Measurements from ENCODE around the gene TFCP2.

TFCP2 gene

GRCh38 chr12:51181558-51181957 lies 8.6 kb upstream of the TFCP2 start:
- no CpG with 5 or more reads among the region's 5 CpGs for WGBS (ENCODE audit: extremely low coverage, insufficient coverage, low lambda C conversion rate)
- Histone ChIP-seq H3K27me3 (ENCODE audit: insufficient read depth, low read length, poor library complexity) (no peaks in the 10 kb centered on the region), H3K27ac (ENCODE audit: low read depth, low read length) (no peak overlapping the region), H3K4me1 (ENCODE audit: control insufficient read depth, low read depth, low read length) (no peaks in the 10 kb centered on the region), H3K4me2 (ENCODE audit: low read length) (no peak overlapping the region), H2AK5ac (ENCODE audit: low read length) (no peak overlapping the region), H3K56ac (ENCODE audit: low read length) (no peak overlapping the region), H2BK15ac (replicated peaks; ENCODE audit: low read depth) (no peak overlapping the region), H4K5ac (ENCODE audit: low read length) (no peak overlapping the region), H3K36me3 (ENCODE audit: control insufficient read depth, insufficient read depth, low read length) (no peaks in the 10 kb centered on the region), H3K23ac (ENCODE audit: low read length) (no peak overlapping the region), H3K9ac (ENCODE audit: low read length) (no peak overlapping the region), H3K79me2 (ENCODE audit: control insufficient read depth, insufficient read depth, low read length) (no peaks in the 10 kb centered on the region), H3K79me1 (ENCODE audit: low read length) (no peaks in the 10 kb centered on the region), H3K4ac (ENCODE audit: low read depth, low read length) (no peak overlapping the region), H4K8ac (ENCODE audit: low read depth, low read length) (no peak overlapping the region), H3K18ac (ENCODE audit: low read length) (no peak overlapping the region), H2BK5ac (ENCODE audit: low read length) (no peak overlapping the region), H3K4me3 (ENCODE audit: low read length) (no peak overlapping the region), H2BK120ac (ENCODE audit: low read depth, low read length) (no peak overlapping the region)
- no peak for DNase-seq

DNA sequence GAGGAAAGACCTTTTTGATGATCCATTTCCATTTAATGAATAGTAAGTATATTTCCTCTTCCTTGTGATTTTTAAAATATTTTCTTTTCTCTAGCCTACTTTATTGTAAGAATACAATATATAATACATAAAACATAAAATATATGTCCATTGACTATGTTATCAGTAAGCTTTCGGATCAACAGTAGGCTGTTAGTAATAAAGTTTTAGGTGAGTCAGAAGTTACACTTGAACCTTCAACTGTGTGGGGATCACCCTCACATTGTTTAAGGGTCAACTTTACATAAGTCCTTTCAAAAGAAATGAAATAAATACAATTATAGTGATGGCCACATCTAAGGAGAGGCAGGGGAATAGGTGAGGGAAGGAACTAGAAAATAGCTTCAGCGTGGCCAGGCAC lies 5.0 kb upstream of the TFCP2 start:
- no peak for DNase-seq
- Histone ChIP-seq H3K4ac (ENCODE audit: low read depth, low read length) (no peak overlapping the region), H3K27ac (ENCODE audit: low read depth, low read length) (no peak overlapping the region), H3K27me3 (ENCODE audit: insufficient read depth, low read length, poor library complexity) (no peaks in the 10 kb centered on the region), H3K4me2 (ENCODE audit: low read length) (no peak overlapping the region), H2BK15ac (replicated peaks; ENCODE audit: low read depth) (no peak overlapping the region), H2BK120ac (ENCODE audit: low read depth, low read length) (no peak overlapping the region), H2BK5ac (ENCODE audit: low read length) (no peak overlapping the region), H3K4me3 (ENCODE audit: low read length) (no peak overlapping the region), H3K9ac (ENCODE audit: low read length) (no peak overlapping the region), H3K23ac (ENCODE audit: low read length) (no peak overlapping the region), H3K18ac (ENCODE audit: low read length) (no peak overlapping the region), H3K56ac (ENCODE audit: low read length) (no peak overlapping the region), H3K79me2 (ENCODE audit: control insufficient read depth, insufficient read depth, low read length) (no peaks in the 10 kb centered on the region), H4K8ac (ENCODE audit: low read depth, low read length) (no peak overlapping the region), H3K36me3 (ENCODE audit: control insufficient read depth, insufficient read depth, low read length) (no peaks in the 10 kb centered on the region), H2AK5ac (ENCODE audit: low read length) (no peak overlapping the region), H3K79me1 (ENCODE audit: low read length) (no peaks in the 10 kb centered on the region), H3K4me1 (ENCODE audit: control insufficient read depth, low read depth, low read length) (no peaks in the 10 kb centered on the region), H4K5ac (ENCODE audit: low read length) (no peak overlapping the region)
- no CpG with 5 or more reads among the region's 2 CpGs for WGBS (ENCODE audit: extremely low coverage, insufficient coverage, low lambda C conversion rate)

DNA sequence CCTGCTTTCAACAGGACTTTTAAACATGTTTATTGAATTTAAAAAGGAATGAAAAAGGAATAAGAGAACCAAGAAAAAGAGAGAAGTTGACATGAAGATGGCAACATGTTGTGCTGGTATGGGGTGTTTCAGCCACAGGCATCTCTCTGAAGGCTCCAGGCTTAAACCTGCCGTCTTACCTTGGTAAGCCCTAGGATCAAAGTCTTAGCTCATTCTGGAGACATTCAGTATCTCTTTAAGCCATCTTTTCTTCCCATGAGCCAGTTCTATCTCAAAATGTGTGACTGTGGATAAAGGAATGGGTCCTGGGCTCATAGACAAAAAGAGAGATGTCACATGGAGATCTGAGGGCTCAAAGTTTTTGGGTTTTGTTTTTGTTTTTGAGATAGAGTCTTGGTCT lies 1.6 kb upstream of the TFCP2 start:
- no peak overlapping the region for H2BK5ac ChIP-seq (ENCODE audit: low read length)
- H2AK5ac ChIP-seq (ENCODE audit: low read length), result no peak overlapping the region
- no peaks in the 10 kb centered on the region for H3K36me3 ChIP-seq (ENCODE audit: control insufficient read depth, insufficient read depth, low read length)
- H3K27me3 ChIP-seq (ENCODE audit: insufficient read depth, low read length, poor library complexity), result no peaks in the 10 kb centered on the region
- no peak overlapping the region for H3K18ac ChIP-seq (ENCODE audit: low read length)
- DNase-seq, result peak; percentile 22
- peaks cover 23% of the 10 kb centered on the region for H3K79me2 ChIP-seq (ENCODE audit: control insufficient read depth, insufficient read depth, low read length)
- H4K5ac ChIP-seq (ENCODE audit: low read length), result no peak overlapping the region
- no peak overlapping the region for H3K27ac ChIP-seq (ENCODE audit: low read depth, low read length)
- H4K8ac ChIP-seq (ENCODE audit: low read depth, low read length), result no peak overlapping the region
- WGBS (ENCODE audit: extremely low coverage, insufficient coverage, low lambda C conversion rate), result no CpG with 5 or more reads among the region's 1 CpG
- H2BK120ac ChIP-seq (ENCODE audit: low read depth, low read length), result no peak overlapping the region
- no peak overlapping the region for H3K23ac ChIP-seq (ENCODE audit: low read length)
- no peak overlapping the region for H3K4me2 ChIP-seq (ENCODE audit: low read length)
- H3K4ac ChIP-seq (ENCODE audit: low read depth, low read length), result no peak overlapping the region
- no peak overlapping the region for H2BK15ac ChIP-seq (replicated peaks; ENCODE audit: low read depth)
- H3K4me3 ChIP-seq (ENCODE audit: low read length), result no peak overlapping the region
- H3K79me1 ChIP-seq (ENCODE audit: low read length), result no peaks in the 10 kb centered on the region
- H3K9ac ChIP-seq (ENCODE audit: low read length), result no peak overlapping the region
- H3K4me1 ChIP-seq (ENCODE audit: control insufficient read depth, low read depth, low read length), result no peaks in the 10 kb centered on the region
- no peak overlapping the region for H3K56ac ChIP-seq (ENCODE audit: low read length)

DNA sequence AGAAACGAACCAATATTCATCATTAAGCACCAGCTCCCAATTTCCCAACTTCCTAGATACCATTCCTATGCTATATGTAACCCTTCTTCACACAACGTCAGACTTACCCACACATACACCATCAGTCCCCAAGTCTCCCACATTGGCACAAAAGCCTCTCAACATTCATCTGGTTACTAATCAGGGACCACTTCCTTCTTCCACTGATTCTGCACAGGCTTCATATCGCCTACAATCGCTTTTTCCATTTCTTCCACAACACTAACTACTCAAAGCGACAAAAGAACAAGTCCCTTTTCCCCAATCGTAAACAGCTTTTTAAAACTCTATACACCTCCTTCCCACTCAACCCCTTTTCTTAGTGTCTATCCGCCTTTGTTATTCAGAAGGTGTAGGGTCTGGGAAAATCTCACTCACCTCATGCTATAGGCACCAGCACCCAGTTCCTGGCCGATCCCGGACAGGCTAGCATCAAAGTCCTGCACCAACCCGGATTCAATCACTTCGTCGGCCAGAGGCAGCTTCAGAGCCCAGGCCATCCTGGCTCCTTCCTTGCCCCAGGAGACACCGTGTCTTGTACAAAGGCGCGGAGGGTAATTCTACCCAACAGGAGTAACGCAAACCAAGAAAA lies 936 bp downstream of the TFCP2 start:
- H3K27me3 ChIP-seq (ENCODE audit: insufficient read depth, low read length, poor library complexity), result no peaks in the 10 kb centered on the region
- no peaks in the 10 kb centered on the region for H3K4me1 ChIP-seq (ENCODE audit: control insufficient read depth, low read depth, low read length)
- peak overlapping the region; percentile 30 for H3K27ac ChIP-seq (ENCODE audit: low read depth, low read length)
- peak; percentile 49 for DNase-seq
- H3K23ac ChIP-seq (ENCODE audit: low read length), result no peak overlapping the region
- H2BK5ac ChIP-seq (ENCODE audit: low read length), result no peak overlapping the region
- no peak overlapping the region for H2AK5ac ChIP-seq (ENCODE audit: low read length)
- no peak overlapping the region for H4K5ac ChIP-seq (ENCODE audit: low read length)
- H3K79me1 ChIP-seq (ENCODE audit: low read length), result peaks cover 2% of the 10 kb centered on the region
- H3K36me3 ChIP-seq (ENCODE audit: control insufficient read depth, insufficient read depth, low read length), result no peaks in the 10 kb centered on the region
- peak overlapping the region; percentile 69 for H3K4me3 ChIP-seq (ENCODE audit: low read length)
- peak overlapping the region; percentile 94 for H3K56ac ChIP-seq (ENCODE audit: low read length)
- no peak overlapping the region for H3K4ac ChIP-seq (ENCODE audit: low read depth, low read length)
- no peak overlapping the region for H4K8ac ChIP-seq (ENCODE audit: low read depth, low read length)
- H3K79me2 ChIP-seq (ENCODE audit: control insufficient read depth, insufficient read depth, low read length), result peaks cover 40% of the 10 kb centered on the region
- peak overlapping the region; percentile 82 for H3K18ac ChIP-seq (ENCODE audit: low read length)
- no CpG with 5 or more reads among the region's 16 CpGs for WGBS (ENCODE audit: extremely low coverage, insufficient coverage, low lambda C conversion rate)
- no peak overlapping the region for H2BK15ac ChIP-seq (replicated peaks; ENCODE audit: low read depth)
- H3K9ac ChIP-seq (ENCODE audit: low read length), result peak overlapping the region; percentile 77
- H2BK120ac ChIP-seq (ENCODE audit: low read depth, low read length), result no peak overlapping the region
- peak overlapping the region; percentile 66 for H3K4me2 ChIP-seq (ENCODE audit: low read length)

GRCh38 chr12:51163795-51164194 lies 9.1 kb downstream of the TFCP2 start:
- Histone ChIP-seq H3K79me2 (ENCODE audit: control insufficient read depth, insufficient read depth, low read length) (peaks cover 45% of the 10 kb centered on the region), H3K36me3 (ENCODE audit: control insufficient read depth, insufficient read depth, low read length) (no peaks in the 10 kb centered on the region), H3K27me3 (ENCODE audit: insufficient read depth, low read length, poor library complexity) (no peaks in the 10 kb centered on the region), H3K9ac (ENCODE audit: low read length) (no peak overlapping the region), H4K5ac (ENCODE audit: low read length) (no peak overlapping the region), H4K8ac (ENCODE audit: low read depth, low read length) (no peak overlapping the region), H2BK120ac (ENCODE audit: low read depth, low read length) (no peak overlapping the region), H3K23ac (ENCODE audit: low read length) (no peak overlapping the region), H3K79me1 (ENCODE audit: low read length) (peaks cover 9% of the 10 kb centered on the region), H3K4me2 (ENCODE audit: low read length) (no peak overlapping the region), H3K4me3 (ENCODE audit: low read length) (no peak overlapping the region), H2BK15ac (replicated peaks; ENCODE audit: low read depth) (no peak overlapping the region), H3K4ac (ENCODE audit: low read depth, low read length) (no peak overlapping the region), H3K4me1 (ENCODE audit: control insufficient read depth, low read depth, low read length) (no peaks in the 10 kb centered on the region), H2BK5ac (ENCODE audit: low read length) (no peak overlapping the region), H3K18ac (ENCODE audit: low read length) (no peak overlapping the region), H2AK5ac (ENCODE audit: low read length) (no peak overlapping the region), H3K27ac (ENCODE audit: low read depth, low read length) (no peak overlapping the region), H3K56ac (ENCODE audit: low read length) (no peak overlapping the region)
- DNase-seq, result no peak
- no CpG with 5 or more reads among the region's 3 CpGs for WGBS (ENCODE audit: extremely low coverage, insufficient coverage, low lambda C conversion rate)

- Histone ChIP-seq H3K23ac (ENCODE audit: low read length) (no peak overlapping the region), H4K5ac (ENCODE audit: low read length) (no peak overlapping the region), H2AK5ac (ENCODE audit: low read length) (no peak overlapping the region), H2BK120ac (ENCODE audit: low read depth, low read length) (no peak overlapping the region), H3K79me1 (ENCODE audit: low read length) (peaks cover 8% of the 10 kb centered on the region), H3K4ac (ENCODE audit: low read depth, low read length) (no peak overlapping the region), H3K79me2 (ENCODE audit: control insufficient read depth, insufficient read depth, low read length) (peaks cover 36% of the 10 kb centered on the region), H3K27ac (ENCODE audit: low read depth, low read length) (no peak overlapping the region), H3K4me3 (ENCODE audit: low read length) (no peak overlapping the region), H3K56ac (ENCODE audit: low read length) (no peak overlapping the region), H3K4me2 (ENCODE audit: low read length) (no peak overlapping the region), H3K4me1 (ENCODE audit: control insufficient read depth, low read depth, low read length) (no peaks in the 10 kb centered on the region), H3K36me3 (ENCODE audit: control insufficient read depth, insufficient read depth, low read length) (no peaks in the 10 kb centered on the region), H4K8ac (ENCODE audit: low read depth, low read length) (no peak overlapping the region), H3K27me3 (ENCODE audit: insufficient read depth, low read length, poor library complexity) (no peaks in the 10 kb centered on the region), H2BK15ac (replicated peaks; ENCODE audit: low read depth) (no peak overlapping the region), H3K18ac (ENCODE audit: low read length) (no peak overlapping the region), H2BK5ac (ENCODE audit: low read length) (no peak overlapping the region), H3K9ac (ENCODE audit: low read length) (no peak overlapping the region)
- no peak for DNase-seq
- no CpG with 5 or more reads among the region's 6 CpGs for WGBS (ENCODE audit: extremely low coverage, insufficient coverage, low lambda C conversion rate)
Measured at GRCh38 chr12:51162217-51162616, 10.7 kb downstream of the TFCP2 start.
